H9 (cell line): ENCODE data around the gene CEP112. TPM values are rescaled to one million over a fixed set of nuclear protein-coding genes. Genes with fewer than 3 reads are reported as not detected.

Experiments
- DNase-seq: peaks from one replicate; pipeline ENCODE4 v3.0.0-alpha.2; 2017
- H2AFZ ChIP-seq: one replicate; pipeline ENCODE4 v1.6.1; 2013; ENCODE audit warnings: mild to moderate bottlenecking, low read length, control low read depth, moderate library complexity
- H2AK5ac ChIP-seq: 2 replicates; pipeline ENCODE4 v1.6.1; 2013; ENCODE audit warnings: low read length, control low read depth, mixed read lengths; ENCODE audit not compliant: insufficient read length
- H2BK120ac ChIP-seq: one replicate; pipeline ENCODE4 v1.6.1; 2013; ENCODE audit warnings: low read depth, mild to moderate bottlenecking, low read length, control low read depth, inconsistent platforms; ENCODE audit not compliant: poor library complexity, severe bottlenecking
- H2BK12ac ChIP-seq: 2 replicates; pipeline ENCODE4 v1.6.1; 2013; ENCODE audit warnings: low read length, control low read depth, mixed read lengths, low read depth; ENCODE audit not compliant: insufficient read length
- H2BK15ac ChIP-seq: 2 replicates; pipeline ENCODE4 v1.6.1; 2013; ENCODE audit warnings: low read depth, low read length, control low read depth
- H2BK20ac ChIP-seq: one replicate; pipeline ENCODE4 v1.6.1; 2013; ENCODE audit warnings: low read depth, mild to moderate bottlenecking, low read length, control low read depth, inconsistent platforms; ENCODE audit not compliant: poor library complexity, severe bottlenecking
- H2BK5ac ChIP-seq: 2 replicates; pipeline ENCODE4 v1.6.1; 2013; ENCODE audit warnings: low read length, control low read depth, mixed read lengths; ENCODE audit not compliant: insufficient read length
- H3K14ac ChIP-seq: 2 replicates; pipeline ENCODE4 v1.6.1; 2013; ENCODE audit warnings: low read length, control low read depth; ENCODE audit not compliant: insufficient read depth
- H3K18ac ChIP-seq: 2 replicates; pipeline ENCODE4 v1.6.1; 2013; ENCODE audit warnings: low read depth, mild to moderate bottlenecking, mixed read lengths, low read length, control low read depth; ENCODE audit not compliant: insufficient read length
- H3K23ac ChIP-seq: 2 replicates; pipeline ENCODE4 v1.6.1; 2013; ENCODE audit warnings: low read length, control low read depth, mixed read lengths, low read depth; ENCODE audit not compliant: insufficient read length
- H3K23me2 ChIP-seq: 2 replicates; pipeline ENCODE4 v1.6.1; 2013; ENCODE audit warnings: low read depth, mild to moderate bottlenecking, mixed read lengths, low read length, control low read depth; ENCODE audit not compliant: insufficient read length, poor library complexity, severe bottlenecking
- H3K27ac ChIP-seq: 2 replicates; pipeline ENCODE4 v1.5.1; 2013; ENCODE audit warnings: low read length, control low read depth, mixed read lengths, low read depth; ENCODE audit not compliant: insufficient read length
- H3K27me3 ChIP-seq: 2 replicates; pipeline ENCODE4 v1.6.1; 2013; ENCODE audit warnings: low read length, control low read depth, inconsistent platforms; ENCODE audit not compliant: insufficient read depth
- H3K4ac ChIP-seq: 2 replicates; pipeline ENCODE4 v1.6.1; 2013; ENCODE audit warnings: low read depth, mild to moderate bottlenecking, control low read depth, inconsistent platforms, low read length, moderate library complexity
- H3K4me1 ChIP-seq: 2 replicates; pipeline ENCODE4 v1.6.1; 2013; ENCODE audit warnings: low read length, control low read depth, inconsistent platforms; ENCODE audit not compliant: insufficient read depth
- H3K4me2 ChIP-seq: 2 replicates; pipeline ENCODE4 v1.6.1; 2013; ENCODE audit warnings: low read length, control low read depth, mixed read lengths; ENCODE audit not compliant: insufficient read length, insufficient read depth
- H3K56ac ChIP-seq: 2 replicates; pipeline ENCODE4 v1.6.1; 2013; ENCODE audit warnings: low read depth, mild to moderate bottlenecking, mixed read lengths, low read length, control low read depth; ENCODE audit not compliant: insufficient read length
- H3K79me1 ChIP-seq: 2 replicates; pipeline ENCODE4 v1.6.1; 2013; ENCODE audit warnings: low read depth, mild to moderate bottlenecking, moderate library complexity, low read length, control low read depth, inconsistent platforms; ENCODE audit not compliant: insufficient read depth, poor library complexity, severe bottlenecking
- H3K79me2 ChIP-seq: 2 replicates; pipeline ENCODE4 v1.6.1; 2013; ENCODE audit warnings: low read length, control low read depth, inconsistent platforms; ENCODE audit not compliant: insufficient read depth
- H3K9ac ChIP-seq: 2 replicates; pipeline ENCODE4 v1.6.1; 2013; ENCODE audit warnings: low read length, control low read depth, mixed read lengths; ENCODE audit not compliant: insufficient read length; ENCODE audit errors: extremely low read depth
- H3K9me3 ChIP-seq: one replicate; pipeline ENCODE4 v1.6.1; 2013; ENCODE audit warnings: low read depth, low read length, inconsistent platforms; ENCODE audit not compliant: control insufficient read depth
- H3T11ph ChIP-seq: one replicate; pipeline ENCODE4 v1.6.1; 2013; ENCODE audit warnings: mild to moderate bottlenecking, low read length, control low read depth, inconsistent platforms
- H4K20me1 ChIP-seq: one replicate; pipeline ENCODE4 v1.6.1; 2013; ENCODE audit not compliant: control insufficient read depth, insufficient read length, insufficient read depth
- H4K5ac ChIP-seq: 2 replicates; pipeline ENCODE4 v1.6.1; 2013; ENCODE audit warnings: low read depth, mild to moderate bottlenecking, mixed read lengths, low read length, control low read depth; ENCODE audit not compliant: insufficient read length
- H4K8ac ChIP-seq: replicated peaks from 2 replicates; pipeline ENCODE4 v1.6.1; 2013; ENCODE audit warnings: low read length, control low read depth, mixed read lengths, low read depth; ENCODE audit not compliant: insufficient read length
- H4K91ac ChIP-seq: 2 replicates; pipeline ENCODE4 v1.6.1; 2013; ENCODE audit warnings: low read depth, mild to moderate bottlenecking, moderate library complexity, mixed read lengths, low read length, control low read depth; ENCODE audit not compliant: insufficient read length
- H3K27ac Mint-ChIP-seq, 3 experiments: 2 replicates in 2 of 3; 3 replicates in 1 of 3; pipeline ENCODE4 v1.8.0; 2020 to 2021; ENCODE audit warnings: mixed read lengths in 3 of 3, mild to moderate bottlenecking in 1 of 3, moderate library complexity in 1 of 3
- H3K27me3 Mint-ChIP-seq: 2 replicates; pipeline ENCODE4 v1.8.0; 2021; ENCODE audit warnings: low read depth, mild to moderate bottlenecking, moderate library complexity, mixed read lengths
- H3K36me3 Mint-ChIP-seq, 3 experiments: 2 replicates in 2 of 3; 3 replicates in 1 of 3; pipeline ENCODE4 v1.8.0; 2020 to 2021; ENCODE audit warnings: low read depth in 3 of 3, mixed read lengths in 3 of 3; ENCODE audit not compliant: insufficient read depth in 1 of 3
- H3K4me1 Mint-ChIP-seq, 2 experiments: 2 replicates each; pipeline ENCODE4 v1.8.0; 2020; ENCODE audit warnings: mixed read lengths in 2 of 2
- H3K4me3 Mint-ChIP-seq, 2 experiments: 2 replicates in 1 of 2; 3 replicates in 1 of 2; pipeline ENCODE4 v1.8.0; 2020 to 2021; ENCODE audit warnings: mild to moderate bottlenecking in 2 of 2, mixed read lengths in 2 of 2, moderate library complexity in 1 of 2
- H3K9me3 Mint-ChIP-seq, 2 experiments: 2 replicates in 1 of 2; 3 replicates in 1 of 2; pipeline ENCODE4 v1.8.0; 2020; ENCODE audit warnings: mild to moderate bottlenecking in 2 of 2, mixed read lengths in 2 of 2, moderate library complexity in 1 of 2
- total RNA-seq: library from RNA; stranded (reverse); gene quantifications from 2 replicates; pipeline ENCODE4 v1.2.1, GENCODE V29; 2021
- TF ChIP-seq, protein P1 (sequence below): fragments of 200-600 bp; sonication (generic); conservative IDR thresholded peaks from 3 replicates; pipeline ENCODE4 v1.8.0; 2021; ENCODE audit warnings: antibody characterized with exemption, mild to moderate bottlenecking

CEP112 gene
- total RNA-seq, 1 experiment from 2014 or later, result 5.4 TPM

DNA sequence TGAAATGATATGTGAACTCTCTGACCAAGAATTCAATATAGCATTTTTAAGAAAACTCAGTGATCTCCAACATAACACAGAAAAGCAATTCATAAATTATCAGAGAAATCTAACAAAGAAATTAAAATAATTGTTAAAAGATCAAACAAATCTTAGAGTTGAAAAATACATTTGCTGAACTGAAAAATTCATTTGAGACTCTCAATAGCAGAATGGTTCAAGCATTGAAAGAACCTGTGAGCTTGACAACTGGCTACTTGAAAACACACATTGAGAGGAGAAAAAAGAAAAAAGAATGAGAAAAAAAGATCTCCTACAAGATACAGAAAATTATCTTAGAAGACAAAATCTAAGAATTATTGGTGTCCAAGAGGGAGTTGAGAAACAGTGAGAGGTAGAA is 203.5 kb downstream of the CEP112 start:
- Mint-ChIP-seq H3K4me3 (no peak overlapping the region), H3K36me3 (peaks cover 0 to 9% (median 5%) of the 10 kb centered on the region in 3 experiments; a peak in 5 of 7 replicates), H3K27me3 (peaks cover 2% of the 10 kb centered on the region; the same call in 1 of the 2 replicates), H3K9me3 (peaks cover 8 to 9% of the 10 kb centered on the region in 2 experiments), H3K27ac (no peak overlapping the region), H3K4me1 (no peaks in the 10 kb centered on the region; a peak in 1 of 4 replicates)
- H3K14ac ChIP-seq, result no peak overlapping the region
- no peak overlapping the region for H3K18ac ChIP-seq
- H3T11ph ChIP-seq, result no peak overlapping the region
- H2BK20ac ChIP-seq, result no peak overlapping the region
- H3K56ac ChIP-seq, result no peak overlapping the region
- no peak for DNase-seq
- H4K91ac ChIP-seq, result no peak overlapping the region
- no peak overlapping the region for H2AK5ac ChIP-seq
- H3K4ac ChIP-seq, result no peak overlapping the region
- H3K79me1 ChIP-seq, result no peaks in the 10 kb centered on the region
- H4K5ac ChIP-seq, result no peak overlapping the region
- no peaks in the 10 kb centered on the region for H3K79me2 ChIP-seq
- H4K8ac ChIP-seq, result no peak overlapping the region
- H3K4me2 ChIP-seq, result no peak overlapping the region
- no peaks in the 10 kb centered on the region for H3K9me3 ChIP-seq
- no peak overlapping the region for H3K9ac ChIP-seq
- H2AFZ ChIP-seq, result no peak overlapping the region
- H2BK5ac ChIP-seq, result no peak overlapping the region
- H3K27ac ChIP-seq, result no peak overlapping the region
- H3K23me2 ChIP-seq, result no peaks in the 10 kb centered on the region
- H3K23ac ChIP-seq, result no peak overlapping the region
- no peak overlapping the region for H2BK12ac ChIP-seq
- H3K4me1 ChIP-seq, result no peaks in the 10 kb centered on the region
- H4K20me1 ChIP-seq, result no peaks in the 10 kb centered on the region
- no peaks in the 10 kb centered on the region for H3K27me3 ChIP-seq
- H2BK120ac ChIP-seq, result no peak overlapping the region
- TF ChIP-seq, protein P1, sequence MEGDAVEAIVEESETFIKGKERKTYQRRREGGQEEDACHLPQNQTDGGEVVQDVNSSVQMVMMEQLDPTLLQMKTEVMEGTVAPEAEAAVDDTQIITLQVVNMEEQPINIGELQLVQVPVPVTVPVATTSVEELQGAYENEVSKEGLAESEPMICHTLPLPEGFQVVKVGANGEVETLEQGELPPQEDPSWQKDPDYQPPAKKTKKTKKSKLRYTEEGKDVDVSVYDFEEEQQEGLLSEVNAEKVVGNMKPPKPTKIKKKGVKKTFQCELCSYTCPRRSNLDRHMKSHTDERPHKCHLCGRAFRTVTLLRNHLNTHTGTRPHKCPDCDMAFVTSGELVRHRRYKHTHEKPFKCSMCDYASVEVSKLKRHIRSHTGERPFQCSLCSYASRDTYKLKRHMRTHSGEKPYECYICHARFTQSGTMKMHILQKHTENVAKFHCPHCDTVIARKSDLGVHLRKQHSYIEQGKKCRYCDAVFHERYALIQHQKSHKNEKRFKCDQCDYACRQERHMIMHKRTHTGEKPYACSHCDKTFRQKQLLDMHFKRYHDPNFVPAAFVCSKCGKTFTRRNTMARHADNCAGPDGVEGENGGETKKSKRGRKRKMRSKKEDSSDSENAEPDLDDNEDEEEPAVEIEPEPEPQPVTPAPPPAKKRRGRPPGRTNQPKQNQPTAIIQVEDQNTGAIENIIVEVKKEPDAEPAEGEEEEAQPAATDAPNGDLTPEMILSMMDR, result no peak
- no peak overlapping the region for H2BK15ac ChIP-seq
